ENCODE measurements around the gene KCMF1. TPM values are rescaled to one million over a fixed set of nuclear protein-coding genes. Genes with fewer than 3 reads are reported as not detected.

Gene KCMF1
- total RNA-seq, 2 donors from 2014 or later: 71.8 to 86.8 TPM

- 82 to 89% methylated on average over 2 to 3 of the region's 3 CpGs for WGBS, 2 experiments (ENCODE audit: insufficient coverage in 1 of 2, insufficient read length in 1 of 2)
- no peak overlapping the region for H3K4me3 ChIP-seq (ENCODE audit: low read length)
- DNase-seq: no peak
- H3K27me3 ChIP-seq (ENCODE audit: control insufficient read depth, insufficient read depth, low read length, poor library complexity, severe bottlenecking): peaks cover 11% of the 10 kb centered on the region
- peaks cover 20% of the 10 kb centered on the region for H3K9me3 Mint-ChIP-seq
- no peak overlapping the region for H3K27ac ChIP-seq (ENCODE audit: low read depth, low read length)
- no peaks in the 10 kb centered on the region for H3K36me3 Mint-ChIP-seq (ENCODE audit: low read depth)
- peaks cover 5% of the 10 kb centered on the region for H3K4me1 Mint-ChIP-seq
- no peaks in the 10 kb centered on the region for H3K4me1 ChIP-seq (ENCODE audit: control insufficient read depth, insufficient read depth, low read length)
- peaks cover 15% of the 10 kb centered on the region for H3K9me3 ChIP-seq (ENCODE audit: control insufficient read depth, low read length)
- H3K4me3 Mint-ChIP-seq: no peak overlapping the region
- no peaks in the 10 kb centered on the region for H3K36me3 ChIP-seq (ENCODE audit: control insufficient read depth, insufficient read depth, low read length)
- TF ChIP-seq CTCF (conservative IDR thresholded peaks at IDR 0.05): no peak
- H3K27me3 Mint-ChIP-seq (ENCODE audit: insufficient read depth): peaks cover 11% of the 10 kb centered on the region
- no peak overlapping the region for H3K9ac ChIP-seq (ENCODE audit: extremely low read depth, low read length, poor library complexity, severe bottlenecking)
- H3K27ac Mint-ChIP-seq: no peak overlapping the region
Observed at GRCh38 chr2:85085563-85085962, 114.6 kb downstream of the KCMF1 start.

- no peaks in the 10 kb centered on the region for H3K36me3 ChIP-seq (ENCODE audit: control insufficient read depth, insufficient read depth, low read length)
- H3K27me3 Mint-ChIP-seq (ENCODE audit: insufficient read depth): peaks cover 7% of the 10 kb centered on the region
- no peaks in the 10 kb centered on the region for H3K4me1 ChIP-seq (ENCODE audit: control insufficient read depth, insufficient read depth, low read length)
- no peak overlapping the region for H3K4me3 ChIP-seq (ENCODE audit: low read length)
- H3K27ac ChIP-seq (ENCODE audit: low read depth, low read length): no peak overlapping the region
- peaks cover 5% of the 10 kb centered on the region for H3K9me3 ChIP-seq (ENCODE audit: control insufficient read depth, low read length)
- WGBS, 2 experiments (ENCODE audit: insufficient coverage in 1 of 2, insufficient read length in 1 of 2): 88 to 94% methylated on average over 5 of the region's 5 CpGs
- peaks cover 5% of the 10 kb centered on the region for H3K4me1 Mint-ChIP-seq
- H3K36me3 Mint-ChIP-seq (ENCODE audit: low read depth): no peaks in the 10 kb centered on the region
- TF ChIP-seq CTCF (conservative IDR thresholded peaks at IDR 0.05): no peak
- H3K4me3 Mint-ChIP-seq: no peak overlapping the region
- no peak for DNase-seq
- peaks cover 12% of the 10 kb centered on the region for H3K9me3 Mint-ChIP-seq
- no peak overlapping the region for H3K27ac Mint-ChIP-seq
- no peak overlapping the region for H3K9ac ChIP-seq (ENCODE audit: extremely low read depth, low read length, poor library complexity, severe bottlenecking)
- peaks cover 11% of the 10 kb centered on the region for H3K27me3 ChIP-seq (ENCODE audit: control insufficient read depth, insufficient read depth, low read length, poor library complexity, severe bottlenecking)
Observed at GRCh38 chr2:85087541-85087940, 116.6 kb downstream of the KCMF1 start.

GRCh38 chr2:85088921-85089320 is 118.0 kb downstream of the KCMF1 start:
- peaks cover 10% of the 10 kb centered on the region for H3K9me3 Mint-ChIP-seq
- peak; percentile 74 for DNase-seq
- H3K4me3 ChIP-seq (ENCODE audit: low read length): no peak overlapping the region
- no peak overlapping the region for H3K27ac Mint-ChIP-seq
- H3K27me3 Mint-ChIP-seq (ENCODE audit: insufficient read depth): peaks cover 4% of the 10 kb centered on the region
- H3K36me3 Mint-ChIP-seq (ENCODE audit: low read depth): no peaks in the 10 kb centered on the region
- no peak overlapping the region for H3K27ac ChIP-seq (ENCODE audit: low read depth, low read length)
- TF ChIP-seq CTCF (conservative IDR thresholded peaks at IDR 0.05): no peak
- no peak overlapping the region for H3K9ac ChIP-seq (ENCODE audit: extremely low read depth, low read length, poor library complexity, severe bottlenecking)
- H3K9me3 ChIP-seq (ENCODE audit: control insufficient read depth, low read length): peaks cover 3% of the 10 kb centered on the region
- WGBS, 2 experiments (ENCODE audit: insufficient coverage in 1 of 2, insufficient read length in 1 of 2): 54% methylated on average over 2 of the region's 2 CpGs; no CpG with 5 or more reads in 1 of the 2 experiments
- H3K36me3 ChIP-seq (ENCODE audit: control insufficient read depth, insufficient read depth, low read length): no peaks in the 10 kb centered on the region
- peaks cover 11% of the 10 kb centered on the region for H3K27me3 ChIP-seq (ENCODE audit: control insufficient read depth, insufficient read depth, low read length, poor library complexity, severe bottlenecking)
- H3K4me1 Mint-ChIP-seq: peaks cover 5% of the 10 kb centered on the region
- no peaks in the 10 kb centered on the region for H3K4me1 ChIP-seq (ENCODE audit: control insufficient read depth, insufficient read depth, low read length)
- no peak overlapping the region for H3K4me3 Mint-ChIP-seq

Measured in endodermal cell (in vitro differentiated cells).